NCI-H187 treated with DMSO at 0.1 percent for 48 hours (cell line): ENCODE data around the gene PCYT1A.
"Not testable (repeated sequence)": the region's sequence is repeated elsewhere in the genome, so short reads cannot be mapped to it uniquely, and the experiment has no call there.

Source experiments
- DNase-seq: peaks from one replicate; lab custom pipeline; 2025; lab: John Stamatoyannopoulos, UW

Gene PCYT1A

DNA sequence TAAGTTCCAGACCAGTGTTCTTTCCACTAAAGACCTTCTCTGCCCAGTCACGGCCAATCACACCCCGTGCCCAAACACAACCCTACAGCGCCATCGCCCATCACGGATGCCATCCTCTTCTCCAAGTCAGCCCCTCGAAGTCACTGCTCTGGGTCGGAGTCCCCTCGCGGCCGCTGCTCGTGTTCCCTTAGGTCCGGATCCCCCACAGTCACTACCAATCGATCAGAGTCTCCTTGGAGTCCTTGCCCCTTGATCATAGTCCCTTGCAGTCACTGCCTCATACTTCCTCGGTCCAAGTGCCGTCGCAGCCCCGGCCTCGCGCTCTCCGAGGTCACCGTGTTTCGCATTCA, 461 bp downstream of the PCYT1A start:
- no peak for DNase-seq

DNA sequence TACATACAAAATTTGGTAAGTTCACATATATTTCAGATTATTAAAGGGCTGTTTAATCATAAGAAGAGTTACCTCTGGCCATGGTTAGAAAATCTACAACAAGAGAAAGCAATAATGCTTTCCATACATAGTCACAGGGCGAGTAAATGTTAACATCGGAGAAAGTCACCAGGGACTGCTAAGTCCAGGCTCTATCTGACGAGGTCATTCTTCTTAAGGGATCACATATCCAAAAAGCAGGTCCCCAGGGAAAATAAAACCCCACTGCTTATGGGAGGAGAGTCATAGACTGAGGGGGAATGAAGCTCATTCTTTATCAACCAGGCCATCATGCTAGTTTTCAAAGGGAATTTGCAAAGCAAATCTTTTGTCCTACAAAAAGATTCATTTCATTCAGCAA, 3.1 kb downstream of the PCYT1A start:
- DNase-seq, result no peak

- no peak for DNase-seq
Measured at GRCh38 chr3:196281962-196282361, 5.6 kb downstream of the PCYT1A start.

GRCh38 chr3:196280689-196281440, 6.7 kb downstream of the PCYT1A start:
- no peak for DNase-seq

DNA sequence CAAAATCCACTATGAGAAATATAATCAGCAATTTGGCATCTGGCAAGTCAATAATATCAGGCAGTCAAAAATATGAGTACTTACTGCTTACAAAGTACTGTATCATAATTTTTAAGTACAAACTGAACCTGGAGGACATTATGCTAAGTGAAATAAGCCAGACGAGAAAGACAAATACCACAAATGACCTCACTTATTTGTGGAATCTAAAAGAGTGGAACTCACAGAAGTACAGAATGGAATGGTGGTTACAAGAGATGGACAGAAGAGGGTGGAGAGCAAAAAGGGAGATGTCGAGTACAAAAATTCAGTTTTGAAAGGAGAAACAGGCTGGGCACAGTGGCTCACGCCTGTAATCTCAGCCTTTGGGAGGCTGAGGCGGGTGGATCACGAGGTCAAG, 12.4 kb downstream of the PCYT1A start:
- DNase-seq, result no peak

DNA sequence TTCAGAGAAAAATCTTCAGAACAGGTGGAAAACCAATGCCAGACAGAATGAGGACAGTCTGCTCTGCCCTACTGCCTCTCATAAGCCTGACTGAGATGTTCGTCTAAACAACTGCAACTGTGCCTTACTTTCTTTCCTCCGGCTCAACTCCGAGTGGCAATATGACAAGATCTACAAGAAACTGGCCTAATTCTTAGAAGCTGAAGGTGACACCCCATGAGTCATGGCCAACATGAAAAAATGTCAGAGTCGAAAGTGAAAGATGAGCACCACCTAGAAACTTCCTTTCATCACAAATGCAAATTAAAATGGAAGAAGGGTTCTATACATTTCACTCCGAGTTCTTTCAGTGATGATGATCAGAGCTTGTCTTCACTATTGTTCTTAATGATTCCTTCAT, 12.9 kb downstream of the PCYT1A start:
- DNase-seq, result no peak

GRCh38 chr3:196273655-196274054, 13.9 kb downstream of the PCYT1A start:
- DNase-seq, result no peak

DNA sequence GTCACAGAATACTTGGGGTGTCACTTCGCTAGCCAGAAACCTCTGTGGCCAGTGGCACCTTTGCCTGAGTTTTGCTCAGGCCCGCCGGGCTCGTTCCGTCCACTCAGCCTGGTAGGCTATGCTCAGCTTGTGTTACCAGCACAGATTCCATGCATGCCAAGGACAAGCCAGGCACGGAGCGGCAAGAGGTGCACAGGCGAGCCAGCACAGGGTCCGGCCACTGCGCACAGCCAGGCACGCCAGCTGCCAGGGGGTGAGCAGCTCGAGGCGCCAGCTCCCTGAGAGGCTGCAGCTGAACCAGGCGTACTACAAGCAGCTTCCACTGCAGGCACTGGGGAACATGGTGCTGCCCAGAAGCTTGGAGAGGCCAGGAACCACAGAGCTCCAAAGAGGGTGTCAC, 14.7 kb downstream of the PCYT1A start:
- no peak for DNase-seq

DNA sequence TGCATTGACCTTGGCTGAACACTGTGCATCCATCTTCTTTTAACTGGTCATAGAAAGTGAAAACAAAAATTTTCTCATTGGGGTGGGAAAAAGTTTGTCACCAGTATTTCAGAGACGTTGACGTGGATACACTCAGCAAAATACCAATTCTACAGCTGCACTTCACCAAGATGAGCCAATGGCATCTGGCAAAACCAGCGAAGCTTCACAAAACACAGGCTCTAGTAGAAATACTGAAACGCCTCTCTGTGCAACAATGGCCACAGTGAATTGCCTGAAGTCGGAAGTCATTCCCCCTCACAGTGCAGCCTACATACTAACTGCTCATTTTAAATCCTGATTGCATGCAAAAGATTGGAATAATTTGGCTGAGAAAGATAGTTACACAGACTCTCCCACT, 17.0 kb downstream of the PCYT1A start:
- no peak for DNase-seq

DNA sequence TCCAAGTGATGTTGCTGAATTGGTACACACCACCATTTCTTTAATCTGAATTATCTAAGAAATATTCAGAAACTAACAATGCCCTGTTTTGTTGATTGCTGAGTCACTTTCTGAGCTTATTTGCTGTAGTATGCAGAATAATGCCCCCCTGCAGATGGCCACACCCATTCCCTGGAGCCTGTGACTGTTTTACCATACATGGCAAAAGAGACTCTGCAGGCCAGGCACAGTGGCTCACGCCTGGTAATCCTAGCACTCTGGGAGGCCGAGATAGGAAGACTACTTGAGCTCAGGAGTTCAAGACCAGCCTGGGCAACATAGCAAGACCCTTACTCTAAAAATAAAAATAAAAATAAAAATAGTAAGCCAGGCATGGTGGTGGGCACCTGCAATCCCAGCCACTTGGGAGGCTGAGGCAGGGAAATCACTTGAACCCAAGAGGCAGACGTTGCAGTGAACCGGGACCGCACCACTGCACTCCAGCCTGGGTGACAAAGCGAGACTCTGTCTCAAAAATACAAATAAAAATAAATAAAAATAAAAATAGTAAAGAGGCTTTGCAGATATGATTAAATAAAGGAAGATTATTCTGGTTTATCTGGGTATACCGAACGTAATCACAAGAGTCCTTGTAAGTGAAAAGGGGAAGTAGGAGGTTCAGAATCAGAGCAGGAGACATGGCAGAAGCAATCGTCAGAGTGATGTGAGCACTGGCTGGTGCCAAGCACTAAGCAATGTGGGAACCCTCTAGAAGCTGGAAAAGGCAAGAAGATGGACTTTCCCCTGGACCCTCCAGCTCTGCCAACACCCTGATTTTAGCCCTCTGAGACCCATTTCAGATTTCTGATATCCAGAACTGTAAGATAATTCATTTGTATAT, 19.0 kb downstream of the PCYT1A start:
- no peak for DNase-seq

DNA sequence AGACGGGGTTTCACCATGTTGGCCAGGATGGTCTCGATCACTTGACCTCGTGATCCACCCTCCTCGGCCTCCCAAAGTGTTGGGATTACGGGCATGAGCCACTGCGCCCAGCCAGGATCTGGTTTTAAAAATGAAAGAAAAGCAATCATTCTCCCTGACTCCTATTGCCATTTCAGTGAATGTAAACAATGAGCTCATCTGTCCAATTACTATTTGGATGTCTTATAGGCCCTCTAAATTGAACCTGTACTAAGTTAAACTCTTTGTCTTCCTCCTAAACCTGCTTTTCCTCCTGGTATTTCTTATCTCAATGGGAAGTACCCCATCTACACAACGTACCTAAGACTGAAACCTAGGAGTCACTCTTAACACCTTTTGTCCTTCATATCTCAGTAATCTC, 23.7 kb downstream of the PCYT1A start:
- no peak for DNase-seq

DNA sequence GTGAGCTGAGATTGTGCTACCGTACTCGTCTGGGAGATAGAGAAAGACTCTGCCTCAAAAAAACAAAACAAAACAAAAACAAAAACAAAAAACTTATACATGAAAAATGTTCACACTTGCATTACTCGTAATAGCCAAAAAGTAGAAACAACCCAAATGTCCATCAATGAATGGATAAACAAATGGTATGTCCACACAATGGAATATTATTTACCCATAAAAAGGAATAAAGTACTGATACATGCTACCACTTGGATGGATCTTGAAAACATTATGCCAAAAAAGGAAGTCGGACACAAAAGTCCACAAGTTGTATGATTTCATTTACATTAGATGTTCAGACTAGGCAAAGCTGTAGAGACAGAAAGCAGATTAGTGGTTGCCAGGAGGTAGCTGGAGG, 26.7 kb downstream of the PCYT1A start:
- no peak for DNase-seq

- DNase-seq, result no peak
Measured at GRCh38 chr3:196255776-196256175, 31.8 kb downstream of the PCYT1A start.

- DNase-seq, result no peak
Measured at GRCh38 chr3:196254376-196255283, 32.9 kb downstream of the PCYT1A start.

- DNase-seq, result no peak
Measured at GRCh38 chr3:196251918-196252317, 35.6 kb downstream of the PCYT1A start.

DNA sequence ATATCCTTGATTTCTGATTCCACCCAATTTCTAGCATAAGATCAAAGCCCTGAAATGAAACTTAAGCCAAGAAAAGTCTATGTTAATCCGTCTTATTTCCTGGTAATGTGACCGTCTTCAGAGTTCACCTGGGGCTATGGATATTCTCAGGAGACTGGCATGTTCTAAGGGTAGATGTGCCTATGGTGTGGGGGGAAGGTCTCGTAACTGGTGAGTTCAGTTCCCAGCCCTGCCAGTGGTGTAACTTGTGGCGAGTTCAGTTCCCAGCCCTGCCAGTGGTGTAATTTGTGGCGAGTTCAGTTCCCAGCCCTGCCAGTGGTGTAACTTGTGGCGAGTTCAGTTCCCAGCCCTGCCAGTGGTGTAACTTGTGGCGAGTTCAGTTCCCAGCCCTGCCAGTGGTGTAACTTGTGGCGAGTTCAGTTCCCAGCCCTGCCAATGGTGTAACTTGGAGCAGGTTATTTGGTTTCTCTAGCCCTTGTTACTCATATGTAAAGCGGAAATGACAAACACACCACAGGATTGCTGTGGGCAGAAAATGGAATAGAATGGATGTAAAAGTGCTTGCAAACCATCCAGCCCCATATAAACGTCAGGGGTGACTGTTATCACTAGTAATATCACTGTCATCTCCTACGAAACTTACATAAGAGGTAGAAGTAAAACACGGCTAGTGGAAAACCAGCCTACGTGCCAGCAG, 40.8 kb downstream of the PCYT1A start:
- no peak for DNase-seq

DNA sequence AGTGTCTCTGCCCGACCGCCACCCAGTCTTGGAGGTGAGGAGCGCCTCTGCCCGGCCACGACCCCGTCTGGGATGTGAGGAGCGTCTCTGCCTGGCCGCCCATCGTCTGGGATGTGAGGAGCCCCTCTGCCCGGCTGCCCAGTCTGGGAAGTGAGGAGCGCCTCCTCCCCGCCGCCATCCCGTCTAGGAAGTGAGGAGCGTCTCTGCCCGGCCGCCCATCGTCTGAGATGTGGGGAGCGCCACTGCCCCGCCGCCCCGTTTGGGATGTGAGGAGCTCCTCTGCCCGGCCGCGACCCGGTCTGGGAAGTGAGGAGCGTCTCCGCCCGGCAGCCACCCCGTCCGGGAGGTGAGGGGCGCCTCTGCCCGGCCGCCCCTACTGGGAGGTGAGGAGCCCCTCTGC, 43.4 kb downstream of the PCYT1A start:
- not testable (repeated sequence) for DNase-seq

GRCh38 chr3:196241704-196242103, 45.8 kb downstream of the PCYT1A start:
- no peak for DNase-seq

DNA sequence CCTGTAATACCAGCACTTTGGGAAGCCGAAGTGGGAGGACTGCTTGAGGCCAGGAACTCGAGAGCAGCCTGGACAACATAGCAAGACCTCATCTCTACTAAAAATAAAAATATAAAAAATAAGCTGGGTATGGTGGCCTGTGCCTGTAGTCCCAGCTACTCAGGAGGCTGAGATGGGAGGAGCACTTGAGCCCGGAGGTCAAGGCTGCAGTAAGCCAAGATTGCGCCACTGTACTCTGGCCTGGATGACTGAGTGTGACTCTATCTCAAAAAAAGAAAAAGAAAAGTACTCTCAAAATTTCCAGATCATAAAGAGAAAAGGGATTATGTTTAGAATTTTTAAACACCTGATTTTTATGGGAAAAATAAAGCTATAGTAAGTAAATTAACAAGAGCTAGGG, 47.1 kb downstream of the PCYT1A start:
- DNase-seq, result no peak

- no peak for DNase-seq
Measured at GRCh38 chr3:196238612-196239560, 48.6 kb downstream of the PCYT1A start.

- no peak for DNase-seq
Measured at GRCh38 chr3:196237203-196237602, 50.3 kb downstream of the PCYT1A start.
